Measurements from ENCODE around the gene SH3RF3. TPM values are rescaled to one million over a fixed set of nuclear protein-coding genes. Genes with fewer than 3 reads are reported as not detected.

SH3RF3 gene
- total RNA-seq, 2 donors from 2014 or later = 1.4 to 17.0 TPM

- H3K27me3 ChIP-seq (replicated peaks; ENCODE audit: insufficient read depth) = no peaks in the 10 kb centered on the region
- H3K4me3 ChIP-seq = no peak overlapping the region
- 54% methylated on average over 18 of the region's 20 CpGs for whole genome bisulfite sequencing
- peak overlapping the region; percentile 51 to 60 for H3K27ac ChIP-seq
- H3K9me3 ChIP-seq = no peaks in the 10 kb centered on the region
- H3K4me1 ChIP-seq (replicated peaks) = no peaks in the 10 kb centered on the region
- no peak for DNase-seq (ENCODE audit: low spot score)
- intact Hi-C loops (cut with DNase I) = loop anchor here (5.0 kb wide), 1 partner anchor 192 kb away; no protein-coding TSS in a partner anchor
- TF ChIP-seq CTCF (IDR thresholded peaks at IDR 0.05) = no peak
- peak; percentile 44 for TF ChIP-seq POLR2AphosphoS5 (IDR thresholded peaks at IDR 0.05)
- no peak for TF ChIP-seq POLR2A (IDR thresholded peaks at IDR 0.05)
- H3K36me3 ChIP-seq = no peaks in the 10 kb centered on the region
Measured at GRCh38 chr2:109513749-109514588, 385.0 kb downstream of the SH3RF3 start.

- WGBS = 94% methylated on average over 5 of the region's 5 CpGs
- no peaks in the 10 kb centered on the region for H3K9me3 ChIP-seq
- no peak overlapping the region for H3K4me3 ChIP-seq
- intact Hi-C loops (cut with DNase I) = loop anchor here (5.0 kb wide), 1 partner anchor 193 kb away; no protein-coding TSS in a partner anchor
- no peaks in the 10 kb centered on the region for H3K4me1 ChIP-seq (replicated peaks)
- no peaks in the 10 kb centered on the region for H3K36me3 ChIP-seq
- peak overlapping the region in 1 of 2 donors; percentile 60 for H3K27ac ChIP-seq
- DNase-seq (ENCODE audit: low spot score) = no peak
- H3K27me3 ChIP-seq (replicated peaks; ENCODE audit: insufficient read depth) = no peaks in the 10 kb centered on the region
- TF ChIP-seq POLR2AphosphoS5 (IDR thresholded peaks at IDR 0.05) (no peak), CTCF (IDR thresholded peaks at IDR 0.05) (no peak)
Measured at GRCh38 chr2:109514857-109515256, 385.9 kb downstream of the SH3RF3 start.

- H3K27me3 ChIP-seq (replicated peaks; ENCODE audit: insufficient read depth) = no peaks in the 10 kb centered on the region
- H3K27ac ChIP-seq = no peak overlapping the region
- H3K4me3 ChIP-seq = no peak overlapping the region
- 75% methylated on average over 19 of the region's 20 CpGs for WGBS
- no peaks in the 10 kb centered on the region for H3K9me3 ChIP-seq
- TF ChIP-seq POLR2A (IDR thresholded peaks at IDR 0.05) = no peak
- no peak for TF ChIP-seq POLR2AphosphoS5 (IDR thresholded peaks at IDR 0.05)
- peak in 2 of 4 experiments; percentile 23 to 39 for TF ChIP-seq CTCF (IDR thresholded peaks at IDR 0.05)
- intact Hi-C loops (cut with DNase I) = no loop called here
- H3K36me3 ChIP-seq = no peaks in the 10 kb centered on the region
- no peak for DNase-seq (ENCODE audit: low spot score)
- H3K4me1 ChIP-seq (replicated peaks) = no peaks in the 10 kb centered on the region
Measured at GRCh38 chr2:109516445-109517117, 387.6 kb downstream of the SH3RF3 start.

- Histone ChIP-seq H3K9me3 (no peaks in the 10 kb centered on the region), H3K4me1 (replicated peaks) (no peaks in the 10 kb centered on the region), H3K27me3 (replicated peaks; ENCODE audit: insufficient read depth) (no peaks in the 10 kb centered on the region), H3K4me3 (no peak overlapping the region), H3K27ac (no peak overlapping the region), H3K36me3 (no peaks in the 10 kb centered on the region)
- TF ChIP-seq POLR2A (IDR thresholded peaks at IDR 0.05) (no peak), CTCF (IDR thresholded peaks at IDR 0.05) (no peak), POLR2AphosphoS5 (IDR thresholded peaks at IDR 0.05) (no peak)
- intact Hi-C loops (cut with DNase I) = no loop called here
- no peak for DNase-seq (ENCODE audit: low spot score)
- 66% methylated on average over 25 of the region's 26 CpGs for WGBS
Measured at GRCh38 chr2:109517118-109517889, 388.3 kb downstream of the SH3RF3 start.
